HepG2 (cell line): ENCODE data around the gene ZBTB4. TPM values are rescaled to one million over a fixed set of nuclear protein-coding genes. Genes with fewer than 3 reads are reported as not detected.

Source experiments
- AGO2 ChIP-seq: fragments of 200-400 bp; formaldehyde crosslinking; optimal IDR thresholded peaks from 2 replicates; pipeline ENCODE3; 2017; ENCODE audit warnings: mild to moderate bottlenecking, low read depth, low read length, moderate library complexity
- ARID5B ChIP-seq: IDR thresholded peaks from 2 replicates; pipeline ENCODE4 v1.4.0; 2020; ENCODE audit warnings: mild to moderate bottlenecking, missing genetic modification reagents
- ARNT ChIP-seq: fragments of 450-650 bp; IDR thresholded peaks from 2 replicates; pipeline ENCODE4 v1.6.1; 2017
- CBFB ChIP-seq: sonication (generic); formaldehyde crosslinking; IDR thresholded peaks from 2 replicates; pipeline ENCODE4 v1.4.0; 2020; ENCODE audit warnings: missing genetic modification reagents
- CC2D1A ChIP-seq: sonication (generic); formaldehyde crosslinking; IDR thresholded peaks from 2 replicates; pipeline ENCODE4 v1.8.1; 2023; ENCODE audit warnings: mild to moderate bottlenecking, missing genetic modification reagents
- CEBPG ChIP-seq: IDR thresholded peaks from 2 replicates; pipeline ENCODE4 v1.6.1; 2016
- ESRRA ChIP-seq: sonication (generic); formaldehyde crosslinking; IDR thresholded peaks from 2 replicates; pipeline ENCODE4 v1.5.1; 2020; ENCODE audit warnings: mild to moderate bottlenecking, low read depth, missing genetic modification reagents
- FOXC1 ChIP-seq: sonication (generic); formaldehyde crosslinking; IDR thresholded peaks from 2 replicates; pipeline ENCODE4 v1.8.0; 2022; ENCODE audit warnings: mild to moderate bottlenecking, missing genetic modification reagents, borderline replicate concordance
- KDM6A ChIP-seq: IDR thresholded peaks from 2 replicates; pipeline ENCODE4 v1.6.1; 2016; ENCODE audit warnings: low read depth
- MAX ChIP-seq: IDR thresholded peaks from 2 replicates; pipeline ENCODE4 v1.6.1; 2012; ENCODE audit warnings: inconsistent platforms
- MXD3 ChIP-seq: IDR thresholded peaks from 2 replicates; pipeline ENCODE4 v1.6.1; 2016; ENCODE audit warnings: mild to moderate bottlenecking, missing biosample characterization, missing genetic modification reagents
- RCOR2 ChIP-seq: IDR thresholded peaks from 2 replicates; pipeline ENCODE4 v1.6.1; 2016; ENCODE audit warnings: missing biosample characterization, missing genetic modification reagents
- RFX3 ChIP-seq: IDR thresholded peaks from 2 replicates; pipeline ENCODE4 v1.6.1; 2016; ENCODE audit warnings: missing biosample characterization, missing genetic modification reagents
- SCMH1 ChIP-seq: sonication (generic); formaldehyde crosslinking; IDR thresholded peaks from 2 replicates; pipeline ENCODE4 v1.9.0; 2021; ENCODE audit warnings: missing genetic modification reagents, mild to moderate bottlenecking, borderline replicate concordance
- SMARCC2 ChIP-seq: fragments of 450-650 bp; IDR thresholded peaks from 2 replicates; pipeline ENCODE4 v1.6.1; 2017; ENCODE audit warnings: antibody characterized with exemption, mild to moderate bottlenecking
- SRF ChIP-seq: IDR thresholded peaks from 2 replicates; pipeline ENCODE4 v1.6.1; 2011; ENCODE audit warnings: mild to moderate bottlenecking, low read depth, low read length, moderate library complexity
- SRSF1 ChIP-seq: fragments of 200-400 bp; formaldehyde crosslinking; optimal IDR thresholded peaks from 2 replicates; pipeline ENCODE3; 2017; ENCODE audit warnings: mild to moderate bottlenecking, low read depth, low read length, moderate library complexity
- TMF1 ChIP-seq: sonication (generic); formaldehyde crosslinking; IDR thresholded peaks from 2 replicates; pipeline ENCODE4 v1.8.1; 2022; ENCODE audit warnings: low read depth, missing genetic modification reagents
- ZBTB1 ChIP-seq: sonication (generic); formaldehyde crosslinking; IDR thresholded peaks from 2 replicates; pipeline ENCODE4 v1.4.0; 2020; ENCODE audit warnings: missing genetic modification reagents, borderline replicate concordance
- ZBTB21 ChIP-seq: sonication (generic); formaldehyde crosslinking; IDR thresholded peaks from 2 replicates; pipeline ENCODE4 v1.4.0; 2020; ENCODE audit warnings: missing genetic modification reagents
- ZFP82 ChIP-seq: sonication (generic); formaldehyde crosslinking; IDR thresholded peaks from 2 replicates; pipeline ENCODE4 v1.5.1; 2020; ENCODE audit warnings: mild to moderate bottlenecking, missing genetic modification reagents, borderline replicate concordance
- ZMAT3 ChIP-seq: sonication (generic); formaldehyde crosslinking; conservative IDR thresholded peaks from 2 replicates; pipeline ENCODE4 v1.7.0; 2021; ENCODE audit warnings: missing genetic modification reagents
- ZMYM4 ChIP-seq: sonication (generic); formaldehyde crosslinking; IDR thresholded peaks from 2 replicates; pipeline ENCODE4 v1.8.1; 2023; ENCODE audit warnings: mild to moderate bottlenecking, missing genetic modification reagents
- ZNF225 ChIP-seq: sonication (generic); formaldehyde crosslinking; IDR thresholded peaks from 2 replicates; pipeline ENCODE4 v1.4.0; 2020; ENCODE audit warnings: mild to moderate bottlenecking, missing genetic modification reagents
- ZNF282 ChIP-seq: fragments of 450-650 bp; IDR thresholded peaks from 2 replicates; pipeline ENCODE4 v1.6.1; 2018; ENCODE audit not compliant: partially characterized antibody
- ZNF333 ChIP-seq: sonication (generic); formaldehyde crosslinking; IDR thresholded peaks from 2 replicates; pipeline ENCODE4 v1.4.0; 2020; ENCODE audit warnings: mild to moderate bottlenecking, missing genetic modification reagents, borderline replicate concordance
- ZNF383 ChIP-seq: sonication (generic); formaldehyde crosslinking; IDR thresholded peaks from 2 replicates; pipeline ENCODE4 v1.4.0; 2020; ENCODE audit warnings: missing genetic modification reagents, mild to moderate bottlenecking, borderline replicate concordance
- ZNF644 ChIP-seq: IDR thresholded peaks from 2 replicates; pipeline ENCODE4 v1.6.1; 2016; ENCODE audit warnings: low read depth
- ZNF746 ChIP-seq: sonication (generic); formaldehyde crosslinking; IDR thresholded peaks from 2 replicates; pipeline ENCODE4 v1.8.0; 2022; ENCODE audit warnings: mild to moderate bottlenecking, missing genetic modification reagents
- ZNF83 ChIP-seq: sonication (generic); formaldehyde crosslinking; IDR thresholded peaks from 2 replicates; pipeline ENCODE4 v1.4.0; 2020; ENCODE audit warnings: missing genetic modification reagents, mild to moderate bottlenecking, borderline replicate concordance
- polyA plus RNA-seq, 8 experiments: library from polyadenylated mRNA; depleted of rRNA in 3 of 8; stranded (reverse) in 7 of 8; unstranded in 1 of 8; fragments of >200 nt; fragmentation: Illumina TruSeq in 4 of 8; extraction: Trizol in 4 of 8; gene quantifications; 2 replicates each; pipeline versions ENCODE4 v1.2.1 to v1.2.3, GENCODE V29; 2011 to 2016; ENCODE audit warnings: low read depth in 4 of 8, missing spikeins in 1 of 8, mixed read lengths in 1 of 8; ENCODE audit not compliant: insufficient read depth in 1 of 8
- total RNA-seq, 5 experiments: library from RNA; depleted of rRNA; stranded (reverse); fragments of >200 nt; fragmentation: Illumina TruSeq; extraction: Trizol; gene quantifications; 2 replicates each; pipeline ENCODE4 v1.2.3, GENCODE V29; 2016; ENCODE audit warnings: low read depth in 1 of 5

Gene ZBTB4
- total and polyA plus RNA-seq, 2 of the 13 experiments (the other 11 are each of a cell fraction or from before 2014, with no cell fraction given), result 4.3 to 7.4 TPM

- TF ChIP-seq ARID5B (CRISPR knock-in tag) (peak; percentile 36; the same call in 1 of the 2 replicates), TMF1 (CRISPR knock-in tag) (no peak; the same call in 1 of the 2 replicates), ZFP82 (CRISPR knock-in tag) (no peak), ZBTB1 (CRISPR knock-in tag) (no peak), ZNF282 (no peak), ZNF83 (CRISPR knock-in tag) (no peak), ZNF225 (CRISPR knock-in tag) (no peak; the same call in 1 of the 2 replicates), MXD3 (CRISPR knock-in tag) (no peak; the same call in 1 of the 2 replicates), SRF (no peak), ZNF333 (CRISPR knock-in tag) (no peak), SMARCC2 (no peak), SCMH1 (CRISPR knock-in tag) (no peak), ARNT (no peak), ZNF644 (CRISPR knock-in tag) (no peak), RFX3 (no peak), ZNF746 (CRISPR knock-in tag) (0 out of 2 replicates have a peak, but pooled peaks have one; percentile 25), MAX (peak; percentile 63), KDM6A (CRISPR knock-in tag) (no peak), ZMAT3 (no peak), SRSF1 (no peak), AGO2 (no peak), ESRRA (CRISPR knock-in tag) (0 out of 2 replicates have a peak, but pooled peaks have one; percentile 23), CC2D1A (CRISPR knock-in tag) (no peak), ZNF383 (CRISPR knock-in tag) (no peak), ZBTB21 (CRISPR knock-in tag) (peak; percentile 95), ZMYM4 (no peak; the same call in 1 of the 2 replicates), CEBPG (CRISPR knock-in tag) (no peak), RCOR2 (no peak), CBFB (CRISPR knock-in tag) (peak; percentile 6; the same call in 1 of the 2 replicates), FOXC1 (CRISPR knock-in tag) (peak; percentile 43; the same call in 1 of the 2 replicates)
Measured at GRCh38 chr17:7483255-7484066, 4.0 kb upstream of the ZBTB4 start (continued).
